Prostate gland (tissue), 2 donors: Measurements from ENCODE around the gene ACY1. TPM values are rescaled to one million over a fixed set of nuclear protein-coding genes. Genes with fewer than 3 reads are reported as not detected.
"Not testable (repeated sequence)": the region's sequence is repeated elsewhere in the genome, so short reads cannot be mapped to it uniquely, and the experiment has no call there.

Experiments used
- DNase-seq: peaks from one replicate; pipeline ENCODE4 v3.0.0-alpha.2; 2019; ENCODE audit warnings: low spot score
- H3K27ac ChIP-seq, 2 donors: fragments of 200-600 bp; sonication (generic); 2 replicates each; pipeline ENCODE4 v1.5.1; 2017 to 2019
- H3K27me3 ChIP-seq: fragments of 200-600 bp; sonication (generic); replicated peaks from 2 replicates; pipeline ENCODE4 v1.5.1; 2019; ENCODE audit not compliant: insufficient read depth
- H3K36me3 ChIP-seq, 2 donors: fragments of 200-600 bp; sonication (generic); 1 replicate in 1 of 2; 2 replicates in 1 of 2; pipeline versions ENCODE4 v1.5.1 to v1.8.1; 2017 to 2019
- H3K4me1 ChIP-seq: fragments of 200-600 bp; sonication (generic); replicated peaks from 2 replicates; pipeline ENCODE4 v1.5.1; 2019
- H3K4me3 ChIP-seq, 2 donors: fragments of 200-600 bp; sonication (generic); 2 replicates each; pipeline ENCODE4 v1.5.1; 2017 to 2019
- H3K9me3 ChIP-seq: fragments of 200-600 bp; sonication (generic); 2 replicates; pipeline ENCODE4 v1.5.1; 2017
- POLR2A ChIP-seq: fragments of 450-650 bp; IDR thresholded peaks from one replicate; pipeline ENCODE4 v1.6.1; 2016; ENCODE audit warnings: antibody characterized with exemption, mild to moderate bottlenecking
- POLR2AphosphoS5 ChIP-seq: sonication (generic); formaldehyde crosslinking; IDR thresholded peaks from one replicate; pipeline ENCODE4 v1.6.1; 2017; ENCODE audit warnings: antibody characterized with exemption
- WGBS: methylation state at CpG from one replicate; pipeline ENCODE4 v1.1.5; 2018; 5-methylcytosine and 5-hydroxymethylcytosine counted together
- intact Hi-C: fragments of 100-400 bp; cut with DNase I; formaldehyde crosslinking; loops from one replicate; pipeline ENCODE4 v1.14.2; 2022
- total RNA-seq, 2 donors: library from RNA; depleted of rRNA; stranded (reverse); fragments of >200 nt; gene quantifications; one replicate each; pipeline ENCODE4 v1.1.0, GENCODE V29; 2016
- TF ChIP-seq, protein P1 (sequence below), 4 experiments: fragments of 200-600 bp in 2 of 4; fragments of 450-650 bp in 2 of 4; sonication (generic) in 2 of 4; IDR thresholded peaks; 1 replicate in 3 of 4; 2 replicates in 1 of 4; pipeline ENCODE4 v1.5.1; 2016 to 2019; ENCODE audit warnings: antibody characterized with exemption in 4 of 4, mild to moderate bottlenecking in 2 of 4, moderate library complexity in 2 of 4

ACY1 gene
- total RNA-seq, 2 donors from 2014 or later, result 42.1 to 82.6 TPM

DNA sequence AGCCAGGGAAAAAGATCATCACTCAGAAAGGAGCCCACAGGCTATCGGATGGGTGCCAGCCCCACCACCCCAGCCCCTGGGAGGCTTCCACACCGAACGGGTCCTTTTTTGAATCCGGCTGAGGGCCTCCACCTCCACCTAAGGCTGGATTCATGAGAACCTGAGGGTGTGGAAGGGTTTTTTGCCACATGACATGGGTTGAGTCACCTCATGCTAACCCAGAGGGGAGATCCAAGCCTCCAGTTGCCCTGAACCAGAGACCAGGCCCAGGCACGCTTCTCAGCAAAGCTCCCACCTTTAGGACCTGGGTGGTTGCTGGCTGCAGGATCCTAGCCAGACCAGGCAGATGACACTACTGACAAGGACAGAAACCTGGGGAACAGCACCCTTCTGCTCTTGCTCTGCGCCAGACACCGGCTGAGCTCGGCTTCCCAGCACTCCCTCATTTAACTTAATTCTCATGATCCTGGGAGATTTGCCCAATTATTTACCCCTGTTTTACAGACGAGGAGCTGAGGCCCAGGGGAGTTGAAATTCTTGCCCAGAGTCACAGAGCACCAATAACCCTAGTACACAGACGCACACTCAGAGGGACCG, 47.5 kb downstream of the ACY1 start:
- Histone ChIP-seq H3K4me1 (no peaks in the 10 kb centered on the region), H3K27me3 (no peaks in the 10 kb centered on the region), H3K9me3 (no peaks in the 10 kb centered on the region), H3K27ac (no peak overlapping the region), H3K36me3 (no peaks in the 10 kb centered on the region), H3K4me3 (no peak overlapping the region)
- DNase-seq, result no peak
- intact Hi-C loops, result no loop called here
- TF ChIP-seq, protein P1, sequence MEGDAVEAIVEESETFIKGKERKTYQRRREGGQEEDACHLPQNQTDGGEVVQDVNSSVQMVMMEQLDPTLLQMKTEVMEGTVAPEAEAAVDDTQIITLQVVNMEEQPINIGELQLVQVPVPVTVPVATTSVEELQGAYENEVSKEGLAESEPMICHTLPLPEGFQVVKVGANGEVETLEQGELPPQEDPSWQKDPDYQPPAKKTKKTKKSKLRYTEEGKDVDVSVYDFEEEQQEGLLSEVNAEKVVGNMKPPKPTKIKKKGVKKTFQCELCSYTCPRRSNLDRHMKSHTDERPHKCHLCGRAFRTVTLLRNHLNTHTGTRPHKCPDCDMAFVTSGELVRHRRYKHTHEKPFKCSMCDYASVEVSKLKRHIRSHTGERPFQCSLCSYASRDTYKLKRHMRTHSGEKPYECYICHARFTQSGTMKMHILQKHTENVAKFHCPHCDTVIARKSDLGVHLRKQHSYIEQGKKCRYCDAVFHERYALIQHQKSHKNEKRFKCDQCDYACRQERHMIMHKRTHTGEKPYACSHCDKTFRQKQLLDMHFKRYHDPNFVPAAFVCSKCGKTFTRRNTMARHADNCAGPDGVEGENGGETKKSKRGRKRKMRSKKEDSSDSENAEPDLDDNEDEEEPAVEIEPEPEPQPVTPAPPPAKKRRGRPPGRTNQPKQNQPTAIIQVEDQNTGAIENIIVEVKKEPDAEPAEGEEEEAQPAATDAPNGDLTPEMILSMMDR (IDR thresholded peaks at IDR 0.05), result no peak
- TF ChIP-seq POLR2AphosphoS5 (no peak), POLR2A (no peak)
- 69% methylated on average over 11 of the region's 11 CpGs for whole genome bisulfite sequencing

DNA sequence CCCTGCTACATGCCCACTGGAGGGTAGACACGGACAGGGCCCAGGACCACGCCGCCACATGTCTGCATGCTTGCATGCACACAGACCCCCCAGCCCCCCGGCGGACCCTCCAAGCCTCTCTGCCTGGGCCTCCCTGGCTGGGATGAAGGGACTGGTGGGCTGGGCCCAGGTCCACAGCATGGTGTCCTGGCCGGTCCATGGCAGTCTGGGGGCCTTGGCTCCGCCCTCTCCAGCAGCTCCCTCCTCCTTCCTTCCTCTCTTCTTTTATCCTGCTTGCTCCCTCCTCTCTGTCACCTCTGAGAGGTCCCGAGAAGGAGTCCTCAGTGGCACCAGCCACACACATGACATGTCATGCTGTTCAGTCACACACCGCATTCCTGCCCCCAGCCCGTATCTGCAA, 48.6 kb downstream of the ACY1 start:
- H3K27me3 ChIP-seq, result no peaks in the 10 kb centered on the region

DNA sequence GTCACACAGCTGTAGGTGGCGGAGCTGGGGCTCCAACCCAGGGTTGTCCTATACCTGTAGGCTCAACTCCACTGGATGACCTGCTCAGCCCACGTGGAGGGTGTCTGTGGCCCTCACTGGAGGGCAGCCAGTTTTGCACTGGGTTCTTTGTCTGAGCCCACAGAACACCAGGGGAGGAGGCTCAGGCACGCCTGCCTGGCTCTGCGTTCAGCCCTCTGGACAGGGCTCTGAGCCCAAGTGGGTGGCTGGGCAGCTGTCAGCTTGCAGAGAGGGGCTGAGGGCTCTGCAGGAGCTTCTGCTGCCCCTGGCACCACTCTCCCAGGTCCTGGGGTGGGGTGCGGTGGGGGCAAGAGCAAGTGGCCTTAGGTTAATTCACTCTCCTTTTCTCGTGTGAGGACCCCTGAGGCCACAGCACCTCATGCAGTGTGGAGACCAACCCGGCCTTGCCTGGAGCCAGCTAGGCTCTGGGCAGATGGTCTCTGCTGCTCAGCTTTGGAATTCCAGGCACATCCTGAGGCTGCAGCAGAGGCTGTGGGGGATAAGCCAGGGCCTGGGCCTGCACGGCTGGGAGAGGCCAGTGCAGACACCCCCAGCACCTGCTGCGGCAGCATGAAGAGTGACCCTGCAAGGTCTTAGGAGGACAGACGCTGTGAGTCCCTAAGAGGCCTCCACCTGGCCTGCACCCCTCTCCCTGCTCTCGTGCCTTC, 49.5 kb downstream of the ACY1 start:
- H3K4me1 ChIP-seq, result no peaks in the 10 kb centered on the region
- 63% methylated on average over 11 of the region's 11 CpGs for WGBS
- no peak overlapping the region for H3K4me3 ChIP-seq
- TF ChIP-seq, protein P1 (IDR thresholded peaks at IDR 0.05), result no peak
- TF ChIP-seq POLR2A (no peak), POLR2AphosphoS5 (no peak)
- no peaks in the 10 kb centered on the region for H3K27me3 ChIP-seq
- no peak overlapping the region for H3K27ac ChIP-seq
- H3K9me3 ChIP-seq, result no peaks in the 10 kb centered on the region
- intact Hi-C loops, result no loop called here
- no peaks in the 10 kb centered on the region for H3K36me3 ChIP-seq
- no peak for DNase-seq

More for the DNA sequence above, 48.6 kb downstream of the ACY1 start:
- TF ChIP-seq, protein P1 (IDR thresholded peaks at IDR 0.05), result no peak
- TF ChIP-seq POLR2A (no peak), POLR2AphosphoS5 (no peak)
- H3K4me1 ChIP-seq, result no peaks in the 10 kb centered on the region
- intact Hi-C loops, result no loop called here
- no peak for DNase-seq
- 93% methylated on average over 10 of the region's 10 CpGs for WGBS
- H3K9me3 ChIP-seq, result no peaks in the 10 kb centered on the region
- H3K36me3 ChIP-seq, result no peaks in the 10 kb centered on the region
- no peak overlapping the region for H3K4me3 ChIP-seq
- no peak overlapping the region for H3K27ac ChIP-seq

DNA sequence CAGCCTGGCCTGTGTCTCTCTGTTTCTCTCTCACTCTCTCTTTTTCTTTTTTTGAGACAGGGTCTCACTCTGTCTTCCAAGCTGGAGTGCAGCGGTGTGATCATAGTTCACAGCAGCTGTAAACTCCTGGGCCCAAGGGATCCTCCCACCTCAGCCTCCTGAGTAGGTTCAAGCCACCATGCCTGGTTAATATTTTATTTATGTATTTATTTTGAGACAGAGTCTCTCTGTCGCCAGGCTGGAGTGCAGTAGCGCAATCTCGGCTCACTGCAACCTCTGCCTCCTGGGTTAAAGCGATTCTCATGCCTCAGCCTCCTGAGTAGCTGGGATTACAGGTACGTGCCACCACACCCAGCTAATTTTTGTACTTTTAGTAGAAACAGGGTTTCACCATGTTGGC, 50.4 kb downstream of the ACY1 start:
- H3K4me3 ChIP-seq, H3K4me1 ChIP-seq, H3K27ac ChIP-seq, H3K27me3 ChIP-seq, H3K36me3 ChIP-seq, H3K9me3 ChIP-seq, DNase-seq, intact Hi-C loops: not testable (repeated sequence)
- 94% methylated on average over 6 of the region's 6 CpGs for WGBS

DNA sequence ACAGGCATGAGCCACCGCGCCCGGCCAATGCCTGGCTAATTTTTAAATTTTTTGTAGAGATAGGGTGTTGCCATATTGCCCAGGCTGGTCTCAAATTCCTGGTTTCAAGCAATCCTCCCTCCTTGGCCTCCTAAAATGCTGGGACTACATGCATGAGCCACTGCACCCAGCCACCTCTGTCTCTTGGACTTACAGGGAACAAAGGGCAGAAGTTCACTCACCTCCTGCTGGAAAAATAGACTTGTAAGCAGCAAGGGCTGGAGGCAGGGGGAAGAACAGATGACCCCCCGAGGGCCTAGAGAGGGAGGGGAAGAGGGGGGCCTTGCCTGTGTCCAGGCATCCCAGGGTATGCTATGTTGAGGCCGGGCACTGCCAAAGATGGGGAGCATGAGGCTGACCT, 50.9 kb downstream of the ACY1 start:
- no peaks in the 10 kb centered on the region for H3K27me3 ChIP-seq
- H3K4me3 ChIP-seq, result no peak overlapping the region
- H3K36me3 ChIP-seq, result no peaks in the 10 kb centered on the region
- no peaks in the 10 kb centered on the region for H3K9me3 ChIP-seq
- DNase-seq, result no peak
- WGBS, result 95% methylated on average over 5 of the region's 5 CpGs
- intact Hi-C loops, result no loop called here
- H3K4me1 ChIP-seq, result no peaks in the 10 kb centered on the region
- H3K27ac ChIP-seq, result no peak overlapping the region
- TF ChIP-seq POLR2A (no peak), POLR2AphosphoS5 (no peak)
- TF ChIP-seq, protein P1 (IDR thresholded peaks at IDR 0.05), result no peak
